Body of pancreas (tissue), 4 donors: Measurements from ENCODE around the gene IL17RB.

ENCODE experiments used
- POLR2A ChIP-seq, 3 donors: fragments of 450-650 bp; IDR thresholded peaks; one replicate each; pipeline ENCODE4 v1.6.1; 2016; ENCODE audit warnings: antibody characterized with exemption in 3 of 3, mild to moderate bottlenecking in 2 of 3
- TF ChIP-seq, protein P1 (sequence below), 7 experiments: fragments of 450-650 bp in 4 of 7; fragments of 200-600 bp in 3 of 7; sonication (generic) in 3 of 7; IDR thresholded peaks; one replicate each; pipeline ENCODE4 v1.5.1; 2016 to 2019; ENCODE audit warnings: antibody characterized with exemption in 7 of 7

DNA sequence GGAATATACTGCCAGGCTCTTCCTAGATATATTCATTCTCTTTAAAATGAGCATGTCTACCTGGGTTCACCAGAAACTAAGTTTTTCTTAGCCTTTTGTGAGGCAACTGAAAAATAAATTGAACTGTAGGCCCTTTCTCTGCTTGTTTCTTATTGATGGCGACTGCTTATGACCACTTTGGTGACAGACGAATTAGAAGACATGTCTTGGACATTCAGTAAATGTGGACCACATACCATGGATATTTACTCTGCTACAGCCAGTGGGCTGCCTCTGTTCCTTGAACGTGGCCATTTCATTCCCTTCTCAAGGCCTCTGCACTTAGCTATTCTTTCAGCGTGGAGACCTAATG is 45.9 kb downstream of the IL17RB start:
- no peak for TF ChIP-seq POLR2A (IDR thresholded peaks at IDR 0.05)
- TF ChIP-seq, protein P1, sequence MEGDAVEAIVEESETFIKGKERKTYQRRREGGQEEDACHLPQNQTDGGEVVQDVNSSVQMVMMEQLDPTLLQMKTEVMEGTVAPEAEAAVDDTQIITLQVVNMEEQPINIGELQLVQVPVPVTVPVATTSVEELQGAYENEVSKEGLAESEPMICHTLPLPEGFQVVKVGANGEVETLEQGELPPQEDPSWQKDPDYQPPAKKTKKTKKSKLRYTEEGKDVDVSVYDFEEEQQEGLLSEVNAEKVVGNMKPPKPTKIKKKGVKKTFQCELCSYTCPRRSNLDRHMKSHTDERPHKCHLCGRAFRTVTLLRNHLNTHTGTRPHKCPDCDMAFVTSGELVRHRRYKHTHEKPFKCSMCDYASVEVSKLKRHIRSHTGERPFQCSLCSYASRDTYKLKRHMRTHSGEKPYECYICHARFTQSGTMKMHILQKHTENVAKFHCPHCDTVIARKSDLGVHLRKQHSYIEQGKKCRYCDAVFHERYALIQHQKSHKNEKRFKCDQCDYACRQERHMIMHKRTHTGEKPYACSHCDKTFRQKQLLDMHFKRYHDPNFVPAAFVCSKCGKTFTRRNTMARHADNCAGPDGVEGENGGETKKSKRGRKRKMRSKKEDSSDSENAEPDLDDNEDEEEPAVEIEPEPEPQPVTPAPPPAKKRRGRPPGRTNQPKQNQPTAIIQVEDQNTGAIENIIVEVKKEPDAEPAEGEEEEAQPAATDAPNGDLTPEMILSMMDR (IDR thresholded peaks at IDR 0.05), result no peak
